HS-27A (cell line): Measurements from ENCODE around the gene SLC66A1.
"Not testable (repeated sequence)": the region's sequence is repeated elsewhere in the genome, so short reads cannot be mapped to it uniquely, and the experiment has no call there.

Source experiments
- DNase-seq: peaks from one replicate; pipeline ENCODE4 v3.0.0-alpha.2; 2012; ENCODE audit warnings: low read depth, missing footprints

SLC66A1 gene

GRCh38 chr1:19311931-19312781 lies at the start of gene SLC66A1, which contains the start of gene AKR7A2:
TSS of gene SLC66A1 (plus strand) at chr1:19312326. CDS start at chr1:19317678, 5,352 bp downstream.
TSS of gene AKR7A2 (minus strand) at chr1:19312144. CDS start at chr1:19312124, 20 bp downstream.
- DNase-seq: peak; percentile 62

- no peak for DNase-seq
These were observed 49.4 kb upstream of the SLC66A1 start for GRCh38 chr1:19262744-19263143.

GRCh38 chr1:19268445-19268844 lies 43.7 kb upstream of the SLC66A1 start:
- DNase-seq: no peak

GRCh38 chr1:19269427-19270342 lies 42.4 kb upstream of the SLC66A1 start:
- DNase-seq: not testable (repeated sequence)

- not testable (repeated sequence) for DNase-seq
These were observed 41.8 kb upstream of the SLC66A1 start for GRCh38 chr1:19270343-19270730.

- no peak for DNase-seq
These were observed 40.1 kb upstream of the SLC66A1 start for GRCh38 chr1:19272064-19272463.

GRCh38 chr1:19273106-19273843 lies 38.9 kb upstream of the SLC66A1 start:
- DNase-seq: no peak

- not testable (repeated sequence) for DNase-seq
These were observed 38.1 kb upstream of the SLC66A1 start for GRCh38 chr1:19273844-19274531.

GRCh38 chr1:19274636-19275035 lies 37.5 kb upstream of the SLC66A1 start:
- no peak for DNase-seq

GRCh38 chr1:19283891-19284290 lies 28.2 kb upstream of the SLC66A1 start:
- no peak for DNase-seq

GRCh38 chr1:19284881-19285280 lies 27.2 kb upstream of the SLC66A1 start:
- DNase-seq: no peak

- DNase-seq: not testable (repeated sequence)
These were observed 26.8 kb upstream of the SLC66A1 start for GRCh38 chr1:19285366-19285765.

- DNase-seq: not testable (repeated sequence)
These were observed 26.3 kb upstream of the SLC66A1 start for GRCh38 chr1:19285807-19286206.

- DNase-seq: no peak
These were observed 24.5 kb upstream of the SLC66A1 start for GRCh38 chr1:19287436-19288185.

- not testable (repeated sequence) for DNase-seq
These were observed 23.5 kb upstream of the SLC66A1 start, which contains the start of gene AKR7A3 for GRCh38 chr1:19288324-19289241. TSS of gene AKR7A3 (minus strand) at chr1:19288770. CDS start at chr1:19288709, 61 bp downstream.

GRCh38 chr1:19289244-19289643 lies 22.9 kb upstream of the SLC66A1 start:
- DNase-seq: no peak

GRCh38 chr1:19294638-19295037 lies 17.5 kb upstream of the SLC66A1 start:
- DNase-seq: no peak

- no peak for DNase-seq
These were observed 11.9 kb upstream of the SLC66A1 start for GRCh38 chr1:19300211-19300610.

- not testable (repeated sequence) for DNase-seq
These were observed 8.0 kb upstream of the SLC66A1 start for GRCh38 chr1:19304081-19304480.
